Hepatic stellate cell (primary cell): ENCODE data around the gene GRAP2.

Experiments
- DNase-seq: peaks from one replicate; pipeline ENCODE4 v3.0.0; 2011; ENCODE audit warnings: low spot score

The GRAP2 gene

GRCh38 chr22:39995393-39996252 is 94.7 kb downstream of the GRAP2 start:
- no peak for DNase-seq

GRCh38 chr22:39996732-39997131 is 95.8 kb downstream of the GRAP2 start:
- DNase-seq: no peak

- no peak for DNase-seq
Measured at GRCh38 chr22:39997421-39997820, 96.5 kb downstream of the GRAP2 start.

GRCh38 chr22:39997939-39998726 is 97.2 kb downstream of the GRAP2 start:
- no peak for DNase-seq

- peak; percentile 29 for DNase-seq
Measured at GRCh38 chr22:39999144-39999757, 98.4 kb downstream of the GRAP2 start.

GRCh38 chr22:40000171-40000570 is 99.3 kb downstream of the GRAP2 start:
- DNase-seq: no peak

- no peak for DNase-seq
Measured at GRCh38 chr22:40001106-40001505, 100.2 kb downstream of the GRAP2 start.

- no peak for DNase-seq
Measured at GRCh38 chr22:40001800-40002577, 101.1 kb downstream of the GRAP2 start.

GRCh38 chr22:40002935-40003715 is 102.2 kb downstream of the GRAP2 start:
- no peak for DNase-seq

GRCh38 chr22:40004836-40005235 is 104.0 kb downstream of the GRAP2 start:
- no peak for DNase-seq

- no peak for DNase-seq
Measured at GRCh38 chr22:40006641-40007040, 105.8 kb downstream of the GRAP2 start.

- no peak for DNase-seq
Measured at GRCh38 chr22:40007853-40008710, 107.2 kb downstream of the GRAP2 start.

- no peak for DNase-seq
Measured at GRCh38 chr22:40008726-40009291, 107.9 kb downstream of the GRAP2 start.

- no peak for DNase-seq
Measured at GRCh38 chr22:40009292-40009774, 108.4 kb downstream of the GRAP2 start.

- DNase-seq: no peak
Measured at GRCh38 chr22:40009951-40010671, 109.2 kb downstream of the GRAP2 start.

GRCh38 chr22:40010746-40011145 is 109.9 kb downstream of the GRAP2 start:
- DNase-seq: no peak

- no peak for DNase-seq
Measured at GRCh38 chr22:40014667-40015248, 113.9 kb downstream of the GRAP2 start.

- DNase-seq: no peak
Measured at GRCh38 chr22:40015358-40015976, 114.6 kb downstream of the GRAP2 start.
